WTC11 (cell line): ENCODE data around the gene TCEAL5. TPM values are rescaled to one million over a fixed set of nuclear protein-coding genes. Genes with fewer than 3 reads are reported as not detected.

ENCODE experiments used
- total RNA-seq: library from RNA; stranded (reverse); gene quantifications from 3 replicates; pipeline ENCODE4 v1.2.3, GENCODE V29; 2021

The TCEAL5 gene
- total RNA-seq, 1 experiment from 2014 or later, result 3.5 TPM

Other genes with a start within 250 kb of the TCEAL5 start
- gene BEX1, start 212.6 kb downstream of the TCEAL5 start, total RNA-seq, result 45.2 to 49.3 TPM (median 46.8 TPM) in 3 replicates
- gene NXF3, start 183.6 kb downstream of the TCEAL5 start, total RNA-seq, result not detected in 3 replicates
- gene BEX4, start 61.6 kb downstream of the TCEAL5 start, total RNA-seq, result 57.9 to 71.6 TPM (median 67.9 TPM) in 3 replicates
- gene TCEAL8, start 21.6 kb downstream of the TCEAL5 start, total RNA-seq, result 72.4 to 75.0 TPM (median 74.6 TPM) in 3 replicates
- 30.6 to 34.1 TPM (median 32.8 TPM) in 3 replicates for gene BEX2, start 34.2 kb upstream of the TCEAL5 start, total RNA-seq
- 5.6 to 7.7 TPM (median 7.2 TPM) in 3 replicates for gene TCEAL7, start 53.5 kb upstream of the TCEAL5 start, total RNA-seq
- gene TCEAL9, start 79.8 kb upstream of the TCEAL5 start, total RNA-seq, result 30.4 to 35.0 TPM (median 30.7 TPM) in 3 replicates
- 263 to 292 TPM (median 277 TPM) in 3 replicates for gene BEX3, start 99.8 kb upstream of the TCEAL5 start, total RNA-seq
- gene RAB40A, start 242.7 kb upstream of the TCEAL5 start, total RNA-seq, result 0.17 to 0.48 TPM (median 0.23 TPM) in 3 replicates